SK-N-SH treated with all-trans-retinoic acid at 6 μM for 48 hours (cell line): Measurements from ENCODE around the gene MAPK4.

Experiments
- ATAC-seq: fragments of 200-7000 bp; cut with Tn5 transposase; 3 replicates; pipeline ENCODE4 v1.9.1; 2020; ENCODE audit warnings: mild to moderate bottlenecking, moderate library complexity
- ARNTL ChIP-seq: fragments of 450-650 bp; formaldehyde crosslinking; IDR thresholded peaks from 2 replicates; pipeline ENCODE4 v1.5.0; 2020; ENCODE audit warnings: low read depth, mild to moderate bottlenecking, moderate library complexity, borderline replicate concordance
- BACH2 ChIP-seq: fragments of 250-450 bp; sonication (Bioruptor Pico); IDR thresholded peaks from 2 replicates; pipeline ENCODE4 v1.9.0; 2021; ENCODE audit warnings: mild to moderate bottlenecking, borderline replicate concordance
- CSDC2 ChIP-seq: fragments of 250-450 bp; sonication (Bioruptor Pico); IDR thresholded peaks from 2 replicates; pipeline ENCODE4 v1.5.0; 2020; ENCODE audit warnings: mild to moderate bottlenecking, moderate library complexity
- ESRRG ChIP-seq: fragments of 250-450 bp; sonication (Bioruptor Pico); IDR thresholded peaks from 2 replicates; pipeline ENCODE4 v1.6.1; 2021; ENCODE audit warnings: mild to moderate bottlenecking
- GLIS3 ChIP-seq: fragments of 250-450 bp; sonication (Bioruptor Pico); IDR thresholded peaks from 2 replicates; pipeline ENCODE4 v1.5.0; 2020; ENCODE audit warnings: mild to moderate bottlenecking, moderate library complexity
- ISL1 ChIP-seq: fragments of 250-450 bp; sonication (Bioruptor Pico); IDR thresholded peaks from 2 replicates; pipeline ENCODE4 v2.1.2; 2022; ENCODE audit warnings: mild to moderate bottlenecking, moderate library complexity
- OSR1 ChIP-seq: fragments of 250-450 bp; sonication (Bioruptor Pico); IDR thresholded peaks from 2 replicates; pipeline ENCODE4 v1.8.0; 2022; ENCODE audit warnings: moderate library complexity, mild to moderate bottlenecking, inconsistent platforms
- PPARA ChIP-seq: fragments of 250-450 bp; sonication (Bioruptor Pico); IDR thresholded peaks from 2 replicates; pipeline ENCODE4 v1.5.0; 2020; ENCODE audit warnings: mild to moderate bottlenecking, borderline replicate concordance
- SNAI2 ChIP-seq: fragments of 250-450 bp; sonication (Bioruptor Pico); IDR thresholded peaks from 2 replicates; pipeline ENCODE4 v1.5.0; 2020; ENCODE audit warnings: mild to moderate bottlenecking, moderate library complexity
- TCF4 ChIP-seq: fragments of 250-450 bp; sonication (Bioruptor Pico); IDR thresholded peaks from 2 replicates; pipeline ENCODE4 v1.8.0; 2021; ENCODE audit warnings: mild to moderate bottlenecking, moderate library complexity, borderline replicate concordance
- ZFP3 ChIP-seq: fragments of 250-450 bp; sonication (Bioruptor Pico); IDR thresholded peaks from 2 replicates; pipeline ENCODE4 v1.5.0; 2020; ENCODE audit warnings: mild to moderate bottlenecking, moderate library complexity
- ZFP30 ChIP-seq: fragments of 450-650 bp; formaldehyde crosslinking; IDR thresholded peaks from 2 replicates; pipeline ENCODE4 v1.5.0; 2022; ENCODE audit warnings: mild to moderate bottlenecking, moderate library complexity
- ZNF565 ChIP-seq: fragments of 450-650 bp; formaldehyde crosslinking; conservative IDR thresholded peaks from 2 replicates; pipeline ENCODE4 v1.5.0; 2020; ENCODE audit warnings: low read depth, mild to moderate bottlenecking, moderate library complexity
- ZNF70 ChIP-seq: fragments of 450-650 bp; formaldehyde crosslinking; IDR thresholded peaks from 2 replicates; pipeline ENCODE4 v1.5.0; 2020; ENCODE audit warnings: mild to moderate bottlenecking, moderate library complexity
- ZNF8 ChIP-seq: fragments of 450-650 bp; formaldehyde crosslinking; IDR thresholded peaks from 2 replicates; pipeline ENCODE4 v1.5.0; 2020; ENCODE audit warnings: mild to moderate bottlenecking, moderate library complexity
- TF ChIP-seq, protein P1 (sequence below): fragments of 250-450 bp; sonication (Bioruptor Pico); IDR thresholded peaks from 2 replicates; pipeline ENCODE4 v1.8.0; 2020; ENCODE audit warnings: mild to moderate bottlenecking, moderate library complexity, borderline replicate concordance
- TF ChIP-seq, protein P2 (sequence below): fragments of 250-450 bp; sonication (Bioruptor Pico); IDR thresholded peaks from 2 replicates; pipeline ENCODE4 v1.5.1; 2020; ENCODE audit warnings: low read depth, mild to moderate bottlenecking, moderate library complexity
- TF ChIP-seq, protein P3 (sequence below): fragments of 250-450 bp; sonication (Bioruptor Pico); IDR thresholded peaks from 2 replicates; pipeline ENCODE4 v1.8.0; 2021; ENCODE audit warnings: low read depth, mild to moderate bottlenecking, moderate library complexity, borderline replicate concordance
- TF ChIP-seq, protein P4 (sequence below): fragments of 250-450 bp; sonication (Bioruptor Pico); IDR thresholded peaks from 2 replicates; pipeline ENCODE4 v1.5.1; 2021; ENCODE audit warnings: mild to moderate bottlenecking, moderate library complexity

The MAPK4 gene

DNA sequence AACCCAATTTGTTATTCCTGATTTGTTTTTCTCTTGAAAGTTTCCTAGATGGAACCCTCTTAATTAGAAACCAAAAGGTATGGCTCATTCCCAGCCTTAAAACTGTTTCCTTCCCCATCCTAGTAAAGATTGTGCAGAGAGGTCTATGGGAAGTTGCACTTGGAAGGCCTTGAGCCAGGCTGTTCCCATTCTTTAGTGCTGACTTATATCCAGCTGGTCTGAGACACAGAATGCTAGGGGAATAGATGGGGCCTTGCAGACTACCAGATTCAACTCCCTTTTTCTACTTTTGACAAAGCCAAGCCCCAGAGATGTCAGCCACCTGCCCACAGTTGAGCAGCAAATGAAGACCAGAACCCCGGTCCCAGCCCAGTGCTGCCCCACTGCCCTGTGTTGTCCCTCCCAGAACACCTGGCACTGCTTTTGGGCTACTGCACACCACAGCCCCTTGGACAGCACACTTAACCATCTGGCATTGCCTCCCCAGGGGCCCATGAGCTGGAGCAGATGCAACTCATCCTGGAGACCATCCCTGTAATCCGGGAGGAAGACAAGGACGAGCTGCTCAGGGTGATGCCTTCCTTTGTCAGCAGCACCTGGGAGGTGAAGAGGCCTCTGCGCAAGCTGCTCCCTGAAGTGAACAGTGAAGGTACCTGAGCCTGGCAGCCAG, 161.7 kb downstream of the MAPK4 start:
- TF ChIP-seq, protein P1, sequence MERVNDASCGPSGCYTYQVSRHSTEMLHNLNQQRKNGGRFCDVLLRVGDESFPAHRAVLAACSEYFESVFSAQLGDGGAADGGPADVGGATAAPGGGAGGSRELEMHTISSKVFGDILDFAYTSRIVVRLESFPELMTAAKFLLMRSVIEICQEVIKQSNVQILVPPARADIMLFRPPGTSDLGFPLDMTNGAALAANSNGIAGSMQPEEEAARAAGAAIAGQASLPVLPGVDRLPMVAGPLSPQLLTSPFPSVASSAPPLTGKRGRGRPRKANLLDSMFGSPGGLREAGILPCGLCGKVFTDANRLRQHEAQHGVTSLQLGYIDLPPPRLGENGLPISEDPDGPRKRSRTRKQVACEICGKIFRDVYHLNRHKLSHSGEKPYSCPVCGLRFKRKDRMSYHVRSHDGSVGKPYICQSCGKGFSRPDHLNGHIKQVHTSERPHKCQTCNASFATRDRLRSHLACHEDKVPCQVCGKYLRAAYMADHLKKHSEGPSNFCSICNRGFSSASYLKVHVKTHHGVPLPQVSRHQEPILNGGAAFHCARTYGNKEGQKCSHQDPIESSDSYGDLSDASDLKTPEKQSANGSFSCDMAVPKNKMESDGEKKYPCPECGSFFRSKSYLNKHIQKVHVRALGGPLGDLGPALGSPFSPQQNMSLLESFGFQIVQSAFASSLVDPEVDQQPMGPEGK (CRISPR knock-in tag) = no peak
- TF ChIP-seq ARNTL (CRISPR knock-in tag) (no peak), ISL1 (no peak), ZNF70 (CRISPR knock-in tag) (no peak)
- TF ChIP-seq, protein P2, sequence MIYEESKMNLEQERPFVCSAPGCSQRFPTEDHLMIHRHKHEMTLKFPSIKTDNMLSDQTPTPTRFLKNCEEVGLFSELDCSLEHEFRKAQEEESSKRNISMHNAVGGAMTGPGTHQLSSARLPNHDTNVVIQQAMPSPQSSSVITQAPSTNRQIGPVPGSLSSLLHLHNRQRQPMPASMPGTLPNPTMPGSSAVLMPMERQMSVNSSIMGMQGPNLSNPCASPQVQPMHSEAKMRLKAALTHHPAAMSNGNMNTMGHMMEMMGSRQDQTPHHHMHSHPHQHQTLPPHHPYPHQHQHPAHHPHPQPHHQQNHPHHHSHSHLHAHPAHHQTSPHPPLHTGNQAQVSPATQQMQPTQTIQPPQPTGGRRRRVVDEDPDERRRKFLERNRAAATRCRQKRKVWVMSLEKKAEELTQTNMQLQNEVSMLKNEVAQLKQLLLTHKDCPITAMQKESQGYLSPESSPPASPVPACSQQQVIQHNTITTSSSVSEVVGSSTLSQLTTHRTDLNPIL (CRISPR knock-in tag) = no peak
- ATAC-seq = no peak

DNA sequence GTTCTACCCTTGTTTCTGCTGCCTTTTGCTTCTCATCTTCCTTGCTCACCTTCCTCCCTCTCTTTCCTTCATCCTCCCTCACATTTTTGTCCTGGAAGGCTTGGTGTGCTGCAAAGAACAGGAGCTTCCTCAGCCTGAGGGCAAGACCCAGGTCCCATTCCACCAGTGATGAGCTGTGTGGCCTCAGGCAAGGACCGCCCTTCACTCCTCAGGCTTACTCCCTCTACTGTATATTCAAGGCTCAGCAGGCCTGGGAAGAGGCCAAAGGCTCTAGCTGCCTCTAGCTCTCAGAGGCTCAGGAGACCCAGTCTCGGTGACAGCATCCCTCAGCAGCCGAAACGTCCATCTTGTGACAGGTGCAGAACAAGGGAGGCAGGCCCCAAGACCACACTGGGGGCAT, 162.4 kb downstream of the MAPK4 start:
- TF ChIP-seq SNAI2 (CRISPR knock-in tag) (no peak), GLIS3 (CRISPR knock-in tag) (no peak), ZFP3 (CRISPR knock-in tag) (no peak), ZFP30 (CRISPR knock-in tag) (no peak), ZNF70 (CRISPR knock-in tag) (no peak), TCF4 (no peak), BACH2 (CRISPR knock-in tag) (no peak), PPARA (no peak), ZNF8 (CRISPR knock-in tag) (no peak), OSR1 (no peak), ARNTL (CRISPR knock-in tag) (no peak), CSDC2 (CRISPR knock-in tag) (no peak), ISL1 (no peak)
- TF ChIP-seq, protein P2 (CRISPR knock-in tag) = no peak
- TF ChIP-seq, protein P3, sequence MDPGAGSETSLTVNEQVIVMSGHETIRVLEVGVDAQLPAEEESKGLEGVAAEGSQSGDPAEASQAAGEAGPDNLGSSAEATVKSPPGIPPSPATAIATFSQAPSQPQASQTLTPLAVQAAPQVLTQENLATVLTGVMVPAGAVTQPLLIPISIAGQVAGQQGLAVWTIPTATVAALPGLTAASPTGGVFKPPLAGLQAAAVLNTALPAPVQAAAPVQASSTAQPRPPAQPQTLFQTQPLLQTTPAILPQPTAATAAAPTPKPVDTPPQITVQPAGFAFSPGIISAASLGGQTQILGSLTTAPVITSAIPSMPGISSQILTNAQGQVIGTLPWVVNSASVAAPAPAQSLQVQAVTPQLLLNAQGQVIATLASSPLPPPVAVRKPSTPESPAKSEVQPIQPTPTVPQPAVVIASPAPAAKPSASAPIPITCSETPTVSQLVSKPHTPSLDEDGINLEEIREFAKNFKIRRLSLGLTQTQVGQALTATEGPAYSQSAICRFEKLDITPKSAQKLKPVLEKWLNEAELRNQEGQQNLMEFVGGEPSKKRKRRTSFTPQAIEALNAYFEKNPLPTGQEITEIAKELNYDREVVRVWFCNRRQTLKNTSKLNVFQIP = no peak
- TF ChIP-seq, protein P4, sequence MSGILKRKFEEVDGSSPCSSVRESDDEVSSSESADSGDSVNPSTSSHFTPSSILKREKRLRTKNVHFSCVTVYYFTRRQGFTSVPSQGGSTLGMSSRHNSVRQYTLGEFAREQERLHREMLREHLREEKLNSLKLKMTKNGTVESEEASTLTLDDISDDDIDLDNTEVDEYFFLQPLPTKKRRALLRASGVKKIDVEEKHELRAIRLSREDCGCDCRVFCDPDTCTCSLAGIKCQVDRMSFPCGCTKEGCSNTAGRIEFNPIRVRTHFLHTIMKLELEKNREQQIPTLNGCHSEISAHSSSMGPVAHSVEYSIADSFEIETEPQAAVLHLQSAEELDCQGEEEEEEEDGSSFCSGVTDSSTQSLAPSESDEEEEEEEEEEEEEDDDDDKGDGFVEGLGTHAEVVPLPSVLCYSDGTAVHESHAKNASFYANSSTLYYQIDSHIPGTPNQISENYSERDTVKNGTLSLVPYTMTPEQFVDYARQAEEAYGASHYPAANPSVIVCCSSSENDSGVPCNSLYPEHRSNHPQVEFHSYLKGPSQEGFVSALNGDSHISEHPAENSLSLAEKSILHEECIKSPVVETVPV = no peak
- TF ChIP-seq, protein P1 (CRISPR knock-in tag) = no peak
- TF ChIP-seq, all 23 proteins: peak for 0

DNA sequence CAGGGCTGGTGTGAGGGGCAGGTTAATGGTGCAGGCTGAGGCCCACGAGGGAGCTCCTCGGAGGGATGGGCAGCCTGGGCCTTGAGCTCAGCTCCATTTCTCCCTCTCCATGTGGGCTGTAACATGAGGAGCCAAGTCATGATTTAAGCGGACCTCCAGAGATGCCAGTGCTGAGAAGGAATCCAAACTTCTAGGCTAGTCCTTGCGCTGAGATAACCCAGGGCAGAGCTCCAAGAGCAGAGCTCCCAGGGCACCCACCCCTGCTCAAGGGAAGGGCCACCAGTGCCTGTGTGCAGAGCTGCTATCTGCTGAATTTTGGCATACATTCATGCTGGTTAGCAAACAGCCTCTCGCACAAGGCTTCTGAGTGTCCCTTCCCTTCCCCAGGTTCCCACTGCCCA, 164.9 kb downstream of the MAPK4 start:
- no peak for ATAC-seq
- TF ChIP-seq ZNF565 (CRISPR knock-in tag) = no peak
- no peak for TF ChIP-seq PPARA
- TF ChIP-seq CSDC2 (CRISPR knock-in tag) = no peak
- TF ChIP-seq, protein P3 = no peak
- no peak for TF ChIP-seq GLIS3 (CRISPR knock-in tag)
- TF ChIP-seq, protein P2 (CRISPR knock-in tag) = no peak
- TF ChIP-seq, protein P1 (CRISPR knock-in tag) = no peak
- no peak for TF ChIP-seq ZFP30 (CRISPR knock-in tag)
- no peak for TF ChIP-seq OSR1
- TF ChIP-seq ESRRG (CRISPR knock-in tag) = no peak
- TF ChIP-seq, protein P4 = no peak
- TF ChIP-seq BACH2 (CRISPR knock-in tag) = no peak

More for the DNA sequence above, 162.4 kb downstream of the MAPK4 start:
- no peak for ATAC-seq
